KOPT-K1 (cell line): ENCODE data around the gene MEMO1.
"Not testable (repeated sequence)": the region's sequence is repeated elsewhere in the genome, so short reads cannot be mapped to it uniquely, and the experiment has no call there.

Experiments used
- H3K27ac ChIP-seq: fragments of 200-600 bp; sonication (generic); 2 replicates; pipeline ENCODE4 v1.5.1; 2016; ENCODE audit warnings: antibody characterized with exemption, mild to moderate bottlenecking, low read depth, low read length; ENCODE audit not compliant: poor library complexity, severe bottlenecking
- H3K36me3 ChIP-seq: fragments of 200-600 bp; sonication (generic); 2 replicates; pipeline ENCODE4 v1.5.1; 2017; ENCODE audit warnings: antibody characterized with exemption, mild to moderate bottlenecking, low read length, moderate library complexity; ENCODE audit not compliant: insufficient read depth
- H3K9me3 ChIP-seq: fragments of 200-600 bp; sonication (generic); 2 replicates; pipeline ENCODE4 v1.5.1; 2017; ENCODE audit warnings: antibody characterized with exemption, low read length, mild to moderate bottlenecking; ENCODE audit not compliant: insufficient read depth, poor library complexity, severe bottlenecking

The MEMO1 gene

GRCh38 chr2:31983762-31984467, 26.9 kb downstream of the MEMO1 start:
- Histone ChIP-seq H3K27ac (no peak overlapping the region), H3K36me3 (no peaks in the 10 kb centered on the region), H3K9me3 (no peaks in the 10 kb centered on the region)

- H3K36me3 ChIP-seq: no peaks in the 10 kb centered on the region
- H3K27ac ChIP-seq: no peak overlapping the region
Observed at GRCh38 chr2:31980674-31981356, 30.0 kb downstream of the MEMO1 start.

GRCh38 chr2:31979956-31980355, 30.9 kb downstream of the MEMO1 start:
- Histone ChIP-seq H3K27ac (no peak overlapping the region), H3K9me3 (no peaks in the 10 kb centered on the region), H3K36me3 (no peaks in the 10 kb centered on the region)

More at GRCh38 chr2:31980674-31981356, 30.0 kb downstream of the MEMO1 start:
- no peaks in the 10 kb centered on the region for H3K9me3 ChIP-seq

GRCh38 chr2:31979018-31979417, 31.8 kb downstream of the MEMO1 start:
- Histone ChIP-seq H3K36me3 (no peaks in the 10 kb centered on the region), H3K9me3 (no peaks in the 10 kb centered on the region), H3K27ac (no peak overlapping the region)

- Histone ChIP-seq H3K9me3 (no peaks in the 10 kb centered on the region), H3K27ac (no peak overlapping the region), H3K36me3 (no peaks in the 10 kb centered on the region)
Observed at GRCh38 chr2:31978436-31978835, 32.4 kb downstream of the MEMO1 start.

DNA sequence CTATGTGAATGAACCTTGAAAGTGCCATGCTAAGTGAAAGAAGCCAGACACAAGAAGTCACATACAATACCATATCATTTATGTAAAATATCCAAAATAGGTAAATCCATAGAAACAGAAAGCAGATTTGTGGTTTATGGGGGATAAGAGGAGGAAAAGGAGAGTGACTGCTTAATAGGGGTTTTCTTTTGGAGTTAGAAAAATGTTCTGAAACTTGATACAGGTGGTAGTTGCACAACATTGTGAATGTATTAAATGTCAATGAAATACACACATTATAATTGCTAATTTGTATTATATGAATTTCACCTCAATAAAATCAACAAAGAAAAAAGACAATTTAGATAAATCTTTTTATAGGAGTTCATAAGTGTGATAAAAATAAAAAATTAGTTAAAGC, 37.1 kb downstream of the MEMO1 start:
- Histone ChIP-seq H3K9me3 (no peaks in the 10 kb centered on the region), H3K36me3 (no peaks in the 10 kb centered on the region), H3K27ac (no peak overlapping the region)

GRCh38 chr2:31972059-31972458, 38.7 kb downstream of the MEMO1 start:
- Histone ChIP-seq H3K9me3 (no peaks in the 10 kb centered on the region), H3K27ac (no peak overlapping the region), H3K36me3 (no peaks in the 10 kb centered on the region)

GRCh38 chr2:31969178-31969577, 41.6 kb downstream of the MEMO1 start:
- no peak overlapping the region for H3K27ac ChIP-seq
- H3K36me3 ChIP-seq: no peaks in the 10 kb centered on the region
- H3K9me3 ChIP-seq: no peaks in the 10 kb centered on the region

DNA sequence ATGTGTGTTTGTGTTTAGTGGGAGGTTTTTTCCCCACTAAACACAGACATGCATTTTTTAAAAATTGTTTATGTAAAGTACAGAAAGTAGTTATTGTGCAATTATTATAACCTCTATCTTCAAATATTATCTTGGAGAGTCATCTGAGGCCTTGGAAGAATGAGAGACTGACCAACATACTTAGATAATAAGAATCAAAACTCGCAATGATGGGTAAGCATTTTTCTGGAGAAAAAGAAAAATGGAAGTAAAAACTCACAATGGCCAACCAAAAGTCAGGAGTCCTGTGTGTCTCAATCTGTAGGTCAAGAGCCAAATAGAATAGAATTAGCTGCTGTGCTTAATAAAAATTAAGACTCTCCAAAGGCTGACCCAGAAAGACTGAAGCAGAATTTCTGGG, 43.0 kb downstream of the MEMO1 start:
- H3K36me3 ChIP-seq: no peaks in the 10 kb centered on the region
- no peaks in the 10 kb centered on the region for H3K9me3 ChIP-seq
- H3K27ac ChIP-seq: no peak overlapping the region

DNA sequence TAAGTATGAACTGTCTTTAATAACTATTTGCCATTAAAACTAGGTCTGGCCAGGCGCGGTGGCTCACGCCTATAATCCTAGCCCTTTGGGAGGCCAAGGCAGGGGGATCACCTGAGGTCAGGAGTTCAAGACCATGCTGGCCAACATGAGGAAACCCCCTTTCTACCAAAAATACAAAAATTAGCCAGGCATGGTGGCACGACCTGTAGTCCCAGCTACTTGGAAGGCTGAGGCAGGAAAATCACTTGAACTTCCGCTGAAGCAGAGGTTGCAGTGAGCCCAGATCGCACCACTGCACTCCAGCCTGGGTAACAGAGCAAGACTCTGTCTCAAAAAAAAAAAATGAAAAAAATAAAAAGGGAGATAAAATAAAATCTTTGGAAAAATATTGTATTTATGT, 44.4 kb downstream of the MEMO1 start:
- H3K36me3 ChIP-seq, H3K9me3 ChIP-seq, H3K27ac ChIP-seq: not testable (repeated sequence)

DNA sequence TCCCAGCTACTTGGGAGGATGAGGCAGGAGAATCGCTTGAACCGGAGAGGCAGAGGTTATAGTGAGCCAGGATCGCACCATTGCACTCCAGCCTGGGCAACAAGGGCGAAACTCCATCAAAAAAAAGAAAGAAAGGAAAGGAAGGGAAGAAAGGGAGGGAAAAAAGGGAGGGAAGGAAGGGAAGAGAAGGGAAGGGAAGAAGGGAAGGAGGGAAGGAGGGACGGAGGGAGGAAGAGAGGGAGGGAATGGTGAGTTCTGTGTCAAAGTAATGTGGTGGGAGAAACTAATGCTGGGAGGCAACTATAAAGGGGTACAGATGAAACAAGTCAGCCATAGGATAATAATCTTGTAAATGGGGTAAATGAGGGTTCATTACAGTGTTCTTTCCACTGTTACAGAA, 45.7 kb downstream of the MEMO1 start:
- H3K27ac ChIP-seq: no peak overlapping the region
- no peaks in the 10 kb centered on the region for H3K36me3 ChIP-seq
- H3K9me3 ChIP-seq: no peaks in the 10 kb centered on the region

DNA sequence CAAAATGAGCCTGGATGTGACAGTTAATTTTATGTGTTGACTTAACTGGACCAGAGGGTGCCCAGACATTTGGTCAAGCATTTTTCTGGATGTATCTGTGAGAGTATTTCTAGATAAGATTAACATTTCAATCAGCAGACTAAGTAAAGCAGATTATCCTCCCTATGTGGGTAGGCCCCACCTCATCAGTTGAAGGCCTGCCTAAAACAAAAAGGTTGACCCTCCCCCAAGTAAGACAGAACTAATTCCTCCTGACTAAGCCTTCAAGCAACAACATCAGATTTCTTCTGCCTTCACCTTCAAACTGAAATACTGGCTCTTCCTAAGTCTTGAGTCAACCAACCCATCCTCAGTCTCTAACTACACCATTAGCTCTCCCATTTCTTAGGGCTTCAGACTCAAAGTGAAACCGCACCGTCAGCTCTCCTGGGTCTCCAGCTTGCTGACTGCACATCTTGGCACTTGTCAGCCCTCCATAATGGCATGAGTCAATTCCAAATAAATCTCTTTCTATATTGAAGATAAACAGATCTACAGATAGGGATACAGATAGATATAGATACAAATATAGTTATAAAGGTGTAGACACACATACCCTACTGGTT, 47.9 kb downstream of the MEMO1 start:
- H3K27ac ChIP-seq: no peak overlapping the region
- H3K36me3 ChIP-seq: no peaks in the 10 kb centered on the region
- no peaks in the 10 kb centered on the region for H3K9me3 ChIP-seq

GRCh38 chr2:31958140-31958717, 52.6 kb downstream of the MEMO1 start:
- Histone ChIP-seq H3K36me3 (peaks cover 12% of the 10 kb centered on the region), H3K9me3 (no peaks in the 10 kb centered on the region), H3K27ac (no peak overlapping the region)

DNA sequence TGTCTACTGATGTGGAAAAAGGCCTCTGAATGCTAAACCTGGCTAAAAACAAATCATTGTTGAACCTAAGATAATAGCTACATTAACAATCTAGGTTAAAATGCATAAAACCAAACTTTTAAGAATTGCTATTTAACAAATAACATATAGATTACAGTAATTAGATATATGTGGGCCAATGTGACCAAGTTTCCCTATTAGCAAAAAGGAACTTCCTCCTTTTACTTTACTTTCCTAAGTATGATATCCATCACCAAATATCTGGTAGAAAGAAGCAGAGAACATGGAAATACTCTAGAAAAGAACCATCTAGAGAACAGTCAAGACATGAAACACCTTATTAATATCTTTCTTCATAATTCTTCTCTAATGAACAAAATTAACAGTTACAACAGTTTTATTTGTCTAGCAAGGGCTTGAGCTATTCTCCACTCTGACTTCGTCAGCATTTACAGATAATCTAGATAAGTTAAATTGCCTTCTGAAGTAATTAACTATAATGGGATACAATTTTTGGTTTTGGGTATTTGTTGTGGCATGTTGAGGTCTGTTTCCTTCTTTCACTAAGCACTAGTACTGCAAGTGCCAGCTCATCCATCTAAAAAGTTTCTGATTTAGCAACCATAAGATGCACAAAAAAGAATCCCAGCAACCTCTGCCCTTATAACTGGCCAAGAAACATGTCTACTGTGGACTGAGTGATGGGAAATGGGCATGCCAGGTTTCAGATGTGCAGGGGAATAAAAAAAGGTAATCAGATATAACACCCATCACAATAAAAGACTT, 53.3 kb downstream of the MEMO1 start:
- no peaks in the 10 kb centered on the region for H3K9me3 ChIP-seq
- H3K27ac ChIP-seq: no peak overlapping the region
- peaks cover 12% of the 10 kb centered on the region for H3K36me3 ChIP-seq

DNA sequence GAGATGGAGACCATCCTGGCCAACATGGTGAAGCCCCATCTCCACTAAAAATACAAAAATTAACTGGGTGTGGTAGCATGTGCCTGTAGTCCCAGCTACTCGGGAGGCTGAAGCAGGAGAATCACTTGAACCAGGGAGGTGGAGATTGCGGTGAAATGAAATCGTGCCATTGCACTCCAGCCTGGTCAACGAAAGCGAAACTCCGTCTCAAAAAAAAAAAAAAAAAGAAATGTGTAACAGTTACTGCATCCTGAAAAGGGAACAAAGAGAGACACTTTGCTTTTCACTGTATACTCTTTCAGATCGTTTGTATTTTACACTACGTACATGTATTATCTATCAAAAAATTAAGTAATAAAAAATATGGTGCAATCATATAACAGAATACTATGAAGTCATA, 53.9 kb downstream of the MEMO1 start:
- H3K27ac ChIP-seq, H3K9me3 ChIP-seq: not testable (repeated sequence)
- peaks cover 12% of the 10 kb centered on the region for H3K36me3 ChIP-seq
